NK-92 treated with Interleukin-12 subunit alpha and Interleukin-12 subunit beta, amount 100 ng/mL, for 24 hours (cell line): ENCODE data around the gene KLF9.
"Not testable (repeated sequence)": the region's sequence is repeated elsewhere in the genome, so short reads cannot be mapped to it uniquely, and the experiment has no call there.

Experiments
- DNase-seq: peaks from one replicate; lab custom pipeline; 2025; lab: John Stamatoyannopoulos, UW

The KLF9 gene

GRCh38 chr9:70405808-70406433 is 8.5 kb downstream of the KLF9 start:
- no peak for DNase-seq

GRCh38 chr9:70404261-70404660 is 10.2 kb downstream of the KLF9 start:
- no peak for DNase-seq

- no peak for DNase-seq
These were observed 10.8 kb downstream of the KLF9 start for GRCh38 chr9:70403618-70404025.

GRCh38 chr9:70403166-70403565 is 11.3 kb downstream of the KLF9 start:
- DNase-seq, result no peak

GRCh38 chr9:70402213-70402612 is 12.2 kb downstream of the KLF9 start:
- no peak for DNase-seq

- DNase-seq, result not testable (repeated sequence)
These were observed 13.2 kb downstream of the KLF9 start for GRCh38 chr9:70401241-70401640.

- no peak for DNase-seq
These were observed 14.2 kb downstream of the KLF9 start for GRCh38 chr9:70400107-70400892.

- no peak for DNase-seq
These were observed 15.3 kb downstream of the KLF9 start for GRCh38 chr9:70399141-70399540.

GRCh38 chr9:70398145-70398556 is 16.3 kb downstream of the KLF9 start:
- no peak for DNase-seq

GRCh38 chr9:70395652-70396051 is 18.8 kb downstream of the KLF9 start:
- no peak for DNase-seq

- no peak for DNase-seq
These were observed 21.6 kb downstream of the KLF9 start for GRCh38 chr9:70392850-70393249.

- DNase-seq, result no peak
These were observed 22.3 kb downstream of the KLF9 start for GRCh38 chr9:70392189-70392588.

- DNase-seq, result no peak
These were observed 23.5 kb downstream of the KLF9 start for GRCh38 chr9:70390933-70391341.

GRCh38 chr9:70389621-70390266 is 24.7 kb downstream of the KLF9 start:
- DNase-seq, result no peak

GRCh38 chr9:70389188-70389587 is 25.3 kb downstream of the KLF9 start:
- no peak for DNase-seq

GRCh38 chr9:70387663-70388062 is 26.8 kb downstream of the KLF9 start:
- DNase-seq, result no peak

- no peak for DNase-seq
These were observed 29.0 kb downstream of the KLF9 start for GRCh38 chr9:70385426-70385825.

GRCh38 chr9:70382709-70383605 is 31.5 kb downstream of the KLF9 start:
- DNase-seq, result no peak

GRCh38 chr9:70382046-70382708 is 32.3 kb downstream of the KLF9 start:
- no peak for DNase-seq

GRCh38 chr9:70374962-70375618 is 39.4 kb downstream of the KLF9 start:
- no peak for DNase-seq

- DNase-seq, result no peak
These were observed 47.0 kb downstream of the KLF9 start for GRCh38 chr9:70367305-70367930.
